ENCODE measurements around the gene LHFPL2.

The LHFPL2 gene

DNA sequence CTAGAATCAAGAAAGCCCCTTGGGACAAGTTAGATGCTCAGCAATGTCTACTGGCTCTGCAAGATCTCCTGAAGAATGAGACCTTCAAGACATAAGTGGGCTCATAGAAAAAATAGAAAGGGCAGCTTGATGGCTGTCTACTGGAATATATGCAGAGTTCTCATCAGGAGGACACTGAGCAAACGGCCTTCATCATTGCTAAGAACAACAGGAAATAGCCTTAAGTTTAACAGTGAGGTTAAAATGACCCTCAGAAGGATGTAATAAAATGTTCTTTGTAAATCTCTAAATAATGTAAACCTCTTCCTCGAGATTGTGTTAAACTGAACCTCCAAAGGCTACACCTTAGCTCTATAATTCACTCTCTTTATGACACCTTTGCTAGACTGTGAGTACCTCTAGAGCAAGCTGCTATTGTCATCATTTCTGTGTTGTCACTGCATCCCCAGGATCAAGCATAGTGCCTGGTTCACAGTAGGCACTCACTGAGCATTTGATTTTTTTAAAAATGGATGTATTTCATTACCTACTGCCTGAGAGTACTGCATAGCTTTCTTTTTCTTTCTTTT lies 22.2 kb upstream of the LHFPL2 start:
- TF ChIP-seq GATA2 (IDR thresholded peaks at IDR 0.05; ENCODE audit: low read depth, low read length) (no peak), GATA3 (IDR thresholded peaks at IDR 0.05; ENCODE audit: low read depth, low read length) (no peak)

DNA sequence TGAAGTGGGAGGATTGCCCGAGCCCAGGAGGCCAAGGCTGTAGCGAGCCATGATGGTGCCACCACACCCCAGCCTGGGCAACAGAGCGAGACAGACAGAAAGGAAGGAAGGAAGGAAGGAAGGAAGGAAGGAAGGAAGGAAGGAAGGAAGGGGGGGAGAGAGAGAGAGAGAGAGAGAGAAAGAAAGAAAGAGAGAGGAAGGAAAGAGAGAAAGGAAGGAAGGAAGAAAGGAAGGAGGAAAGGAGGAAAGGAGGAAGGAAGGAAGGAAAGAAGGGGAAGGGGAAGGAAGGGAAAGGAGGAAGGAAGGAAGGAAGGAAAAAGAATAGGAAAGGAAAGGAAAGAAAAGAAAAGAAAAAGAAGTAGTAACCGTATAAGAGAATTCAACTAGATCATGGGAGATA lies 20.8 kb upstream of the LHFPL2 start:
- TF ChIP-seq GATA3 (IDR thresholded peaks at IDR 0.05; ENCODE audit: low read depth, low read length) (no peak), GATA2 (IDR thresholded peaks at IDR 0.05; ENCODE audit: low read depth, low read length) (peak; percentile 30; the same call in 1 of the 2 replicates)

DNA sequence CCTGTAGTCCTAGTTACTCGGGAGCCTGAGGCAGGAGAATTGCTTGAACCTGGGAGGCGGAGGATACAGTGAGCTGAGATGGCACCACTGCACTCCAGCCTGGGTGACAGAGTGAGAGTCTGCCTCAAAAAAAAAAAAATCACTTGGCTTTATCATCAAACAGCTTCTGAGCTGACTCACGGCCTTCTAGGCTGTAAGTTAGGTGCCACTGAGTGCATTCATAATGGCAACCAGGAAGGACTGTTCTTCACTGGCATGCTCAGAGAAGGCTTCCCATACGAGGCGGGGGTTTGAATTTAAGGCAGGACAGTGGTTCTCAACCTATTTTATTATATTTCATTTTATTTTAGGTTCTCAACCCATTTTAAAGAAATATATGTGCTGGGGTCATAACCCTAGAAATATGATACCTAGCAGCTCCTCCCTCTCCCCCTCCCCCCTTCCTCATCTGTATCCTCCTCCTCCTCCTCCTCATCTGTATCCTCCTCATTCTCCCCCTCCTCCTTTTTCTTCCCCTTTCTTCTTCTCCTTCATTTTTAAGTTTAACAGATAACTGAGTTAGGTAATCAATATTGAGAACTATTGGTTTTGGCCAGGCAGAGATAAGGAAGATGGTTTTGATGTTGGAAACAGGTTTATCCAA lies 19.0 kb upstream of the LHFPL2 start:
- no peak for TF ChIP-seq GATA3 (IDR thresholded peaks at IDR 0.05; ENCODE audit: low read depth, low read length)

DNA sequence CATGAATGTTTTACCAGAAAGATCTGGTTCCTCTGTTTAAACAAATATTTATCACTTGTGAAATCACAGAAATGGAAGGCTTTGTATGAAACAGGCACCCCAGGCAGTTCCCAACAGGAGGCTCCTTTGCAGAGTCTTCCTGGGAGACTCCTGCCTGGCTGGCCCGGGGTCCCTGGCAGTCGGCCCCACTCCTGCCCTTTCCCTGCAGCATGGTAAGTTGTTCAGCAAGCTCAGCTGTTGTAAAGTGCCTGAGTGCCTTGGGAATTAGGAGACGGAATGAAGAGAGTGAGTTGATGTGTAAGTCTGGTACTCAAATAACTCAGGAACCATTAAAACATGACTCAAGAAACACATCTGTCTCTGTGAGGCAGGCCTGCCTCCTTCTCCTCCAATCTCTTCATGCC lies 17.5 kb upstream of the LHFPL2 start:
- no peak for TF ChIP-seq GATA3 (IDR thresholded peaks at IDR 0.05; ENCODE audit: low read depth, low read length)
- no peak for TF ChIP-seq GATA2 (IDR thresholded peaks at IDR 0.05; ENCODE audit: low read depth, low read length)

DNA sequence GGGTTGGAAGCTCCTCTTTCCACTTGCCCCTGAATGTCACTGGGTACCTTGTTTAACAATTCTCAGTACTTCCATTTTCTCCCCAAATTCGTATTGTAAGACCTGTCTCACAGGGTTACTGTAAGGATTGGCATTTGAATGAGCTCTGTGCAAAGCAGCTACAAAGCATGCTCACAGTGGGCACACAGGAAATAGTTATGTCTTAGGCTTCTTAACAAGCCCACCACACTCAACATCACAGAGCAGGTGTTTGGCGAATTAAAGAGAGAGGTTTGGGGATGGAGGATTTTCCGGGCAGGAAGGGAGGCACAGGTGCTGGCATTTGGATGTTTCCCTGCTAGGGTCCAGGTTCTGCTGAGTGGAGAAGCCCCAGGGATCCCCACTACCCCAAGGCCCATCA lies 17.0 kb upstream of the LHFPL2 start:
- TF ChIP-seq GATA2 (IDR thresholded peaks at IDR 0.05; ENCODE audit: low read depth, low read length) (no peak), GATA3 (IDR thresholded peaks at IDR 0.05; ENCODE audit: low read depth, low read length) (no peak)

DNA sequence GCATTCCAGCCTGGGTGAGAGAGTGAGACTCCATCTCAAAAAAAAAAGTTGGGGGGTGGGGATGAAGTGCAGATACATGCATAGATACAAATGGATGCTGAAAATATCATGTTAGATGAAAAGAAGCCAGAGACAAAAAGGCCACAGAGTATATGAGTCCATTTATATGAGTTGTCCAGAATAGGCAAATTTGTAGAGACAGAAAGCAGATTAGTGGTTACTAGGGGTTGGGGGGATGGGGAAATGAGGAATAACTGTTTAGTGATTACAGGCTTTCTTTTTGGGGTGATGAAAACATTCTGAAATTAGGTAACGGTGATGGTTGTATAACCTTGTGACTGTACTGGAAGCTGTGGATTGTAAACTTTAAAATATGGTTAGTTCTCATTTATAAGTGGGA lies 13.8 kb upstream of the LHFPL2 start:
- TF ChIP-seq GATA3 (IDR thresholded peaks at IDR 0.05; ENCODE audit: low read depth, low read length), result no peak
- TF ChIP-seq GATA2 (IDR thresholded peaks at IDR 0.05; ENCODE audit: low read depth, low read length), result no peak

DNA sequence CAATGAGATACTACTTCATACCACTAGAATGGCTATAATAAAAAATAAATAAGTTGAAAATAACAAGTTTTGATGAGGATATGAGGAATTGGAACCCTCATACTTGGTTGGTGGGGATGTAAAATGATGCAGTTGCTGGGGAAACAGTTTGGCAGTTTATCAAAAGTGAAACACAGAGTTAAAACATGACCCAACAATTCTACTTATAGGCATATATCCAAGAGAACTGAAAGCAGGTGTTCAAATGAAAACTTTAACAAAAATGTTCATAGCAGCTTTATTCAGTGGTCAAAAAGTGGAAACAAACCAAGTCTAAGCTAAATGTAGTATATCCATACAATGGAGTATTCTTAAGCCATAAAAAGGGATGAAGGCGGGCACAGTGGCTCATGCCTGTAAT lies 13.1 kb upstream of the LHFPL2 start:
- TF ChIP-seq GATA3 (IDR thresholded peaks at IDR 0.05; ENCODE audit: low read depth, low read length) (no peak), GATA2 (IDR thresholded peaks at IDR 0.05; ENCODE audit: low read depth, low read length) (no peak)

DNA sequence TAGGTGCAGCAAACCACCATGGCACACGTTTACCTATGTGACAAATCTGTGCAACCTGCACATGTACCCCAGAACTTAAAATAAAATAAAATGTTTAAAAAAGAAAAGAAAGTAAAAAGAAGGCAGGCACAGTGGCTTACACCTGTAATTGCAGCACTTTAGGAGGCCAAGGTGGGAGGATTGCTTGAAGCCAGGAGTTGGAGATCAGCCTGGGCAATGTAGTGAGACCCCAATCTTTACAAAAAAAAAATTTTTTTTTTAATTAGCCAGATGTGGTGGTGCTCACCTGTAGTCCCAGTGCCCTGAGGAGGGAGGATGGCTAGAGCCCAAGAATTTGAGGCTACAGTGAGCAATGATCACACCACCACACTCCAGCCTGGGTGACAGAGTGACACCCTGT lies 12.5 kb upstream of the LHFPL2 start:
- TF ChIP-seq GATA2 (IDR thresholded peaks at IDR 0.05; ENCODE audit: low read depth, low read length) (no peak), GATA3 (IDR thresholded peaks at IDR 0.05; ENCODE audit: low read depth, low read length) (no peak)

DNA sequence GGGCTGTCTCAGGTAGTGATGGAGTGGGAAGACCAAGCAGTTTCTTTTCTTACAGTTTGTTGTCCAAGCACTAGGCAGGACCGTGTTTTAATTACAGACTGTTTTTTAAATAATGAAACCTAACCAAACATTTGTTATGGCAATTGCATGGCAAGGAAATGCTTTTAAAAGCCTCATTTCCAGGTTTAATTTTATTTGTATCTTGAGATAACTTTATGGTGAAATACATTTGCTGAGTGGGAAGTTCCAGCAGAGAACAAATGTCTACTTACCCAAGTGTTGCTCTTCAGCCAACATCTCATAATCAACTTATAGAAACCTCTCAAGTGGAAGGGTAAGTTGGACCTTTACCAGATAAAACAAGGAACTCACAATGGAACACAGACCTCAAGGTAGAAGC lies 11.8 kb upstream of the LHFPL2 start:
- TF ChIP-seq GATA3 (IDR thresholded peaks at IDR 0.05; ENCODE audit: low read depth, low read length), result no peak
- TF ChIP-seq GATA2 (IDR thresholded peaks at IDR 0.05; ENCODE audit: low read depth, low read length), result no peak

DNA sequence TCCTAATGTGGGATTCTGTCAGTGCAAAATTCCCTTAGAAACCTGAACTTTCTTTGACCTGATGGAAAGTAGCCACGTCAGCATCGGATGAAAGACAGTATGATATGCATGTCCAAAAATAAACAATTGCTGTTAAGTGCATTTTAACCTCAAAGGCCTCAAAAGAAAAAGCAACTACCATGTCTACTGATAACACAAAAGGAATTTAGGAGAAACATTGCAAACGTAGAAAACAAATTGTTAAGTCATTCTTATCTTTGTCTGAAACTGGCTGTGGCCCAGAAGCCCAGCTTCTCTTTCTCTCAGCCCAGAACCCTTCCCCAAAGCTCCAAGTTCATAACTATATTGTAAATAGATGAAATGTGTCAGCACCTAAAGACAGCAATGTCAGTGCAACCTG lies 11.1 kb upstream of the LHFPL2 start:
- TF ChIP-seq GATA3 (IDR thresholded peaks at IDR 0.05; ENCODE audit: low read depth, low read length), result no peak

DNA sequence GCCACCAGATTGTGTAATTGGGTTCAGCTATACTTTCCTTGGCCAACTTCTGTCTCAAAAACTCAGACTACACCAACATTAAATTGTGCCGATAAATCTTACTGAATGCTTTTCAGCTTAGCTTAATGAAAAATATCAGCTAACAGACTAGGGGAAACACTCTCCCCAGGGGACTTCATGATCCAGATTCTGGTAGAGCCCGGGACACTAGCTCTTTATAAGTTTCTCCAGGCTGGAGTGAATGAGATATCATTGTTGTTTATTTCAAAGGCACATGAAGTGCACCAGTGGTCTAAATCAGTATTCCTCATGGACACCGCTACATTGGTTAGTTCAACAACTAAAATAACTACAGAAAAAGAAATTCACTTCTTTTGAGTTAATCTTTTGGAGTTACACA lies 10.5 kb upstream of the LHFPL2 start:
- TF ChIP-seq GATA3 (IDR thresholded peaks at IDR 0.05; ENCODE audit: low read depth, low read length) (no peak), GATA2 (IDR thresholded peaks at IDR 0.05; ENCODE audit: low read depth, low read length) (no peak)

DNA sequence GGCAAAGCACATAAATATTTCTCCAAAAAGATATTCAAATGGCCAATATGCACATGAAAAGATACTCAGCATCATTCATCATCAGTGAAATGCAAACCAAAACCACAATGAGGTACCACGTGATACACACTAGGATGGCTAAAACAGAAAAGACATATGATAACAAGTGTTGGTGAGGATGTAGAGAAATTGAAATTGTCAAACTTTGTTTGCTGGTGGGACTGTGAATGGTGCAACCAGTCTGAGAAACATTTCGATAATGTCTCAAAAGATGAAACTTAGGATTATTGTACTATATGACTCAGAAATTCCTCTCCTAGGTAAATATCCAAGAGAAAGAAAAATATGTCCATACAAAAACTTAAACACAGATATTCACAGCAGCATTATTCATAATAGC lies 8.6 kb upstream of the LHFPL2 start:
- TF ChIP-seq GATA2 (IDR thresholded peaks at IDR 0.05; ENCODE audit: low read depth, low read length), result no peak
- no peak for TF ChIP-seq GATA3 (IDR thresholded peaks at IDR 0.05; ENCODE audit: low read depth, low read length)

DNA sequence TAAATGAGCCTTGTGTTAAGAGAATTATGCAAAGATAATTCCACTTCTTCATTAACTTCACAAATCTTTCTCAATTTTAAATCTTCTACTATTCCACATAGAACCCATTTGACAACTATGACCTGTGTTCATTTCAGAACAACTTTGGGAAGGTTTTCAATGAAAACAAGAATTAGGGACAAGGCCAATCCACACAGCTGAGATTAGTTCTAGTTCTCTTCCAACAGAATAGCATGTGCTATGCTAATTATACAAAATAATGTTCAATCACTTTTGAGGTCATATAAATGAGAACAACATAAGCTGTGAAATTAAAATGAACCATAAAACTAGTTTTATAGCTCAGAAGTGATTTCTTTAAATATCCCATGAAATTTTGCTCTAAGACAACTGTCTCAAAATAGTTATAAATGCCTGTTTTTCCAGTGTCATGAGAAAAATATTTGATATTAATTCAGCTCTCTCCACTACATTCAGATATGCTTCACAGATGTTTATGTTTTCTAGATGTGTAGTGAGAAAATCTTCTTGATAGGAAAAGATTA lies 7.2 kb upstream of the LHFPL2 start:
- TF ChIP-seq GATA3 (IDR thresholded peaks at IDR 0.05; ENCODE audit: low read depth, low read length), result no peak

DNA sequence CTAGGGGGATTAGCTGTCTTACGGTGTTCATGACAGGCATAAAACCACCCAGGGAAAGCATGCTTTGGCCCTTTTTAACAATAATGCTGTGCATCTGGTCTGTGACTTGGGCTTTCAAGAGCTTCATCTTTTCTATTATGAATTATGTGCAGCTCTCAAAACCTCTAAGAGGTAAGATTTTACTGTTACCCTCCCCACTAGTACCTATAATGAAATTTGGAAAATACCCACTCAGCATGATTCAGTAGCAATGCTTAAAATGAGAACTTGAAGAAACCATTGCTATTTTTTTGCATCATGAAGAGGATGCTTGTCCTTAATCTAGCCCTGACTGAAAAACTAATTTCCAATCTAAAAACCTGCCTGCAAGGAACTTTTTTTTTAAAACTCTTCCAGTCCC lies 5.8 kb upstream of the LHFPL2 start:
- no peak for TF ChIP-seq GATA2 (IDR thresholded peaks at IDR 0.05; ENCODE audit: low read depth, low read length)

DNA sequence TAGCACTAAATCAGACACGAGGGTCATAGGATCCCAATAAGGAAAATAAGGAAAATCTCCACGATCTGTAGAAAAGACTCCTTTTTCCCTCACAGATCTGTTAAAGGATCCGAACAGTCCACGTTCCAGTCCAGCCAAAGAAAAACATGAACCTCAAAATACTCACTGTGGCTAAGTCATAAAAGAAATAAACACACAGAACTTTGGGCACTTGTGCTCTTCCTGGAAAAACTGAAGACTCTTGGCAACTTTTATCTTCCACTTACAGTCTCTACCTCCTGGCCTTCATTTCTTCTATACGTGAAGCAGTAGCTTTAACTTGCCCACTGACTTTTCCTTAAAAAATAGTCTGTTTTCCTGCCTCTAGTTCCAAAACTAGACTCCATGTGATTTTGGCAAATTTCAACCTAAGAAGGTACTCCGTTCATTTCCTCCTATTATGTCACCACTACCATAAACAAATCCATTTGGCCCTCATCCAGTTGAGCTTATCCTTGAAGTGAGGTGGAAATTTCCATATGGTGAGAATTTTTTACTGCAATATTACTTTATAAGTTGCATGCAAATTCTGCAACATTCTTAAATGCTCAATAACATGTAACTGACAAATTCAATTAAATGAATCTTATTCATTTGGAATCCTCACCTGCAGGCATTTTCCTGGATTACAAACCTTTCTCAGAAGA lies 5.3 kb upstream of the LHFPL2 start:
- TF ChIP-seq GATA3 (IDR thresholded peaks at IDR 0.05; ENCODE audit: low read depth, low read length) (no peak), GATA2 (IDR thresholded peaks at IDR 0.05; ENCODE audit: low read depth, low read length) (no peak)

Measured in SH-SY5Y (cell line).